GM19240 (cell line): ENCODE data around the gene C12orf56.
"Not testable (repeated sequence)": the region's sequence is repeated elsewhere in the genome, so short reads cannot be mapped to it uniquely, and the experiment has no call there.

Experiments used
- DNase-seq: peaks from one replicate; pipeline ENCODE4 v3.0.0; 2011; ENCODE audit warnings: low spot score; ENCODE audit not compliant: insufficient read length

Gene C12orf56

DNA sequence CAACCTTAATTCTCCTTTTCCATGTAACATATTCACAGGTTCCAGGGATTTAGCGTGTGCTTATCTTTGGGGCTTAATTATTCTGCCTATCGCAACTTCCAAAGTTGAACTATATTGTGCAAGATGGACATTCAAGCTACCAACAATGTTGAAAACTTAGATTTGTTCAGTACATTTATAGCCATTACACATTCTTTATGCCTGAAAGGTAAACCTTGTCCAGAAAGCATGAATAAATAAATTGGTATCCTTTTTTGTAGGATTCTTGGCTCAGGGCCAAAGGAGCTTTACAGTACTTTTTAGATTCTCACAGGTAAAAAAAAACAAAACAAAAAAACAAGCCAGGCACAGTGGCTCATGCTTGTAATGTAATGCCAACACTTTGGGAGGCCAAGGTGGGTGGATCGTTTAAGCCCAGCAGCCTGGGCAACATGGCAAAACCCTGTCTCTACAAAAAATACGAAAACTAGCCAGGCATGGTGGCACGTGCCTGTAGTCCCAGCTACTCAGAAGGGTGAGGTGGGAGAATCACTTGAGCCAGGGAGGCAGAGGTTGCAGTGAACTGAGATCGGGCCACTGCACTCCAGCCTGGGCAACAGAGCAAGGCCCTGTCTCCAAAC lies 3.3 kb downstream of the C12orf56 start:
- no peak for DNase-seq

DNA sequence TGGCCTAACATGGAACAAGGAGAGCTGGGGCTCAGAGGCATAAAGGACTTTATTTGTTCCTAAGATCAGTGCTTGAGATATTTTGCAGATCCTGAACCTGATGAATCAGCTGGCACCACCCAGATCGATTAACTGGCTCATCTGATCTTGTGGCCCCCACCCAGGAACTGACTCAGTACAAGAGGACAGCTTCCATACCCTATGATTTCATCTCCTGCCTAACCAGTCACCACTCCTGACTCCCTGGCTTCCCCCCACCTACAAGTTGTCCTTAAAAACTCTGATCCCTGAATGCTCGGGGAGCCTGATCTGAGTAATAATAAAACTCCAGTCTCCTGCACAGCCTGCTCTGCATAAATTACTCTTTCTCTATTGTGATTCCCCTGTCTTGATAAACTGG lies 5.1 kb downstream of the C12orf56 start:
- no peak for DNase-seq

DNA sequence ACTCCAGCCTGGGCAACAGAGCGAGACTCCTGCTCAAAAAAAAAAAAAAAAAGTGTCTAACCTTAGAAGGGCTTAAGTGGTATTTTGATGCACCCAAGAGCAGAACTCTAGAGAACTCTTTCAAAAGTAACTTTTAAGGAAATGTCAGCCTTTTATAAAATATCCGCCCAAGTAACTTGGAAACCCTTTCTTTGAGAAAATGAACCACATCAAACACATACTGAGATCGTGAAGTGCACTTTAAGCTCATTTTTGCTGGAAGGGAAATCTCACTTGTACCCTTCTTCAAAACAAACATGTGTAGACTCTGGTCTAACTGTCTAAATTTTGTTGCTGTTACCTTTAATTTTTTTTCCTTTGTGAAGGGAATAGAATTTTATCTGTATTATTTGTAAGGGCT lies 5.5 kb downstream of the C12orf56 start:
- DNase-seq = no peak

DNA sequence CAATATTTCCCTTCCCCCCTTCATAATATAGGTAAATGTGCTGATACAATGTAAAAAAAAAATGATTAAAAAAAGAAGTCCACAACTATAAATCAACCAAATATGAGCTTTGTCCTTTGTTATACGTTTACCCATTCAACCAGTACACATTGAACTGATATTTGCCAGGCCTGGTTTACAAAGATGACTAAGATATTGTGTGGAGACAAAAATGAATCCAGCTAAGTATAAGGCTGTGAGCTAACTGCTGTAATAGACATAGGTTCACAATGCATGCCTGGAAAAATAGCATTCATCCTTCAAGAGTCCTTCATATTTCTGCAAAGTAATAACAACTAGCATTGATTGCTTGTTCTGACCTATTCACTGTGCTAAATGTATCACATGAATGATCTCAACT lies 6.9 kb downstream of the C12orf56 start:
- no peak for DNase-seq

DNA sequence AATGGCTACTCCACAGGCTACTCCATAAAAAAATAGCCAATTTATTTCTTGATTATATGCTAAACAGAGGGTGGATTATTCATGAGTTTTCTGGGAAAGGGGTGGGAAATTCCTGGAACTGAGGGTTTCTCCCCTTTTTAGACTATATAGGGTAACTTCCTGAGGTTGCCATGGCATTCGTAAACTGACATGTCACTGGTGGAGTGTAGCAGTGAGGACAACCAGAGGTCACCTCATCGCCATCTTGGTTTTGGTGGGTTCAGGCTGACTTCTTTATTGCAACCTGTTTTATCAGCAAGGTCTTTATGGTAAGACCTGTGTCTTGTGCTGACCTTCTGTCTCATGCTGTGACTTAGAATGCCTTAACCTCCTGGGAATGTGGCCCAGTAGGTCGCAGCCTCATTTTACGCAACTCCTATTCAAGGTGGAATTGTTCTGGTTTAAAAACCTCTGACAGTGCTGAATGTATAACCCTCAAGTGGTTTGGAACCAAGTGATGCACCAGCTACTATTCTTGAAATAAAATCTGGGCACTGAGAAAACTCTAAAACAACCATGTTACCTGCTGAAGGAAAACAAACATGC lies 27.7 kb downstream of the C12orf56 start:
- no peak for DNase-seq

DNA sequence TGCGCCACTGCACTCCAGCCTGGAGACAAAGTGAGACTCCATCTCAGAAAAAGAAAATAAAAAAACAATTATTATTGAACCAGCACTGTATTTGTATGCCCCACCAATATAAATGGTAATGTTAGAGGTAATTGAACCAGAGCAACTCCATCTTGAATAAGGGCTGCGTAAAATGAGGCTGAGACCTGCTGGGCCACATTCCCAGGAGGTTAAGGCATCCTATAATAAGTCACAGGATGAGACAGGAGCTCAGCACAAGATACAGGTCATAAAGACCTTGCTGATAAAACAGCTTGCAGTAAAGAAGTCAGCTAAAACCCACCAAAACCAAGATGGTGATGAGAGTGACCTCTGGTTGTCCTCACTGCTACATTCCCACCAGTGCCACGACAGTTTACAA lies 29.4 kb downstream of the C12orf56 start:
- DNase-seq = not testable (repeated sequence)

DNA sequence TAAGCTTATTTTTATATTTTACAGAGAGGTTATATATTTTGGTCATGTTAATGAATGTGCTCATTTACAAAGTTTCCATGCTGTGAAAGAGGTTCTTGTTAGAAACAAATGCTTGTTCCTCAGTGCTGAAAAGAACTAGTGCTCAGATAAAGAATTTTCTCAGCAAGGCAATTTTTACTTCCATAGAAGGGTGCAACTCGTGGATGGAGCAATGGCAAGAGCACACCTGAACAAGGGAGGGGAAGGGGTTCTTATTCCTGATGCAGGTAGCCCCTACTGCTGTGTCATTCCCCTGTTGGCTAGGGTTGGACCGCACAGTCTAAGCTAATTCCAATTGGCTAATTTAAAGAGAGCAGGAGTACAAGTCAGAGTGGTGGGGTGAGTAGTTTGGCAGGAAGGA lies 34.3 kb downstream of the C12orf56 start:
- not testable (repeated sequence) for DNase-seq

DNA sequence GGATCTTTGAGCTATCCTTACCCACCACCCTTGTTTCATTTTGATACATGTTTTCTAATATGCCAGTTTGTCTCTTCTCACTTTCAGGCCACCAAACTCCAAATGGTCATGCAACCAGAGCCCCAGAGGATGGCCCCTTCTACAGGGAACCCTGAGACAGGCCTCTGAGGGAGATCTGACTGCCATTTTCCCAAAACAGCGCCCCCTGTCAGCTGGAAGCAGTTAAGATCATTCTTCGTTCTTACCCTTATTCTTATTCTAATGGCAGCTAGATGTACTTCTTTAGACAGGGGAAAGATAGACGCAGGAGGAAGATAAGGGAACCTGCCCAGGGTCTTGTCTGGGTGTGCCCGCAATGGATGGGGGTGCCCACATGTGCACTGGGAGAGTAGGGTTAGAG lies 38.4 kb downstream of the C12orf56 start:
- no peak for DNase-seq

DNA sequence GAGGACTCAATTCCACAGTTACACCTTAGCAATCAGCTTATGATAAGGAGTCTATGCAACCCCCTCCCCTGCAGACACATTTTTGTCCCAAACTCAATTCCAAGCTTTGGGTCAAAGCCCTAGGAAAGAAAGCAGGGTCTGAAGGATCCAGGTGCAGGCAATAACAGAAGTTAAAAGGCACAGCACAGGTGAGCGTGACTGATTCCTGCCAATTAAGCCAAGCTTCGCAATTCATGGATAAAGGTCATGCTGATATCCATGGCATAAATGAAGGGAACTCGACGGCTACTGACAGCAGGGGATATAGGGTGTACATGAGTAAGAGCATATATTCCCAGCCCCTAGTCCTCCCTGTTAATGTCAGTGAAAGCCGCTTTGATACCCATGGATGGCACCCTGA lies 39.3 kb downstream of the C12orf56 start:
- no peak for DNase-seq

DNA sequence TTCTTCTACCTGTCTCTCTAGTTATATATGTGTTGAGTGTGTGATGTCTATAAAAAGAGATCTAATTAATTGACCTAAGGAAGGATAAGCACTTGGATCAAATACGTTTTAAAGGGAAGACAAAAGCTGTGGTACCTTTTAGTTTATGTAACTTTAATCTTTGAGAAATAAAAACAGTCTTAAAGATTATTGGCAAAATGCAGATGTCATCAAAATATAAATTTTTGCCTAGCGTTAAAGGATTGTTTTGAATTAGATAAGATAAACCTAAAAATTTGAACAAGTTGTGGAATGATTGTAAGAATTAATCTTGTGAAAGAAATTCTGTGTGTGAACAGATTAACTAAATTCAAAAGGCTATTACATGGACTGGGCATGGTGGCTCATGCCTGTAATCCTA lies 42.9 kb downstream of the C12orf56 start:
- no peak for DNase-seq

DNA sequence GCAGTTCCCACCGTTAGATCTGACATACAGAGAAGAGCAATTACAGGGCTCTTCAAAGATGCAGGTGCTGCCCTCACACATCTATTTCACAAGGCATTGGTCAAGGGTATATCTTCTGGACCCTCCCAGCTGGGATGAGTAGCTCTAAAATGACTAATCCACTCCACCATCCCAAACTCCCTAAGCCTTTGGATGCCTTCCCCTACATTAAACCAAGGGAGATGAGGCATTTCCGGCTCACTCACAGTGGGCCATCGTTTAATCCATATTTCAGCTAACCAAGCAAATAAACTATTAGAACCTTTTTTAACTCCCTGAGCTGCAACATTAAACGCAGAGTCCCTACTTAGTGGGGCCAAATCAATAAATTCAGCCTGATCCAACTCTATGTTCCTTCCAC lies 45.9 kb downstream of the C12orf56 start:
- not testable (repeated sequence) for DNase-seq

DNA sequence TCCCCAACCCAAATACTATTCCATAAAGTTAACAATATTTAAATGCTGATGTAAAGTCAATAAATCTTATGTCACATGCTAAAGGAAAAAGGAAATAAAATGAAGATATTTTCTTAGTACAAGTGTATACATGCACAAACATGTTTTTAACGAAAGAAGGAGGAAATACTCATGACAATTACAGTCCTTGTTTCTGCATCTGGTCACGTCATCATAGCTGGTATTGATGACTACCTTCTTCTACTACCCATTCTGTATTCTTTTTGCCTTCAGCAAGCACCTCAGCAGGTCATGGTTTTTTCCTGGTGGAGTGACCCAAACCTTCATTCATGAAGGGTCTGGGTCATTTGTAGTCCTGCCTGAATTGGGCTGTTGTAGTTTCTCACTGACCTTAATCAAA lies 50.0 kb downstream of the C12orf56 start:
- DNase-seq = not testable (repeated sequence)

DNA sequence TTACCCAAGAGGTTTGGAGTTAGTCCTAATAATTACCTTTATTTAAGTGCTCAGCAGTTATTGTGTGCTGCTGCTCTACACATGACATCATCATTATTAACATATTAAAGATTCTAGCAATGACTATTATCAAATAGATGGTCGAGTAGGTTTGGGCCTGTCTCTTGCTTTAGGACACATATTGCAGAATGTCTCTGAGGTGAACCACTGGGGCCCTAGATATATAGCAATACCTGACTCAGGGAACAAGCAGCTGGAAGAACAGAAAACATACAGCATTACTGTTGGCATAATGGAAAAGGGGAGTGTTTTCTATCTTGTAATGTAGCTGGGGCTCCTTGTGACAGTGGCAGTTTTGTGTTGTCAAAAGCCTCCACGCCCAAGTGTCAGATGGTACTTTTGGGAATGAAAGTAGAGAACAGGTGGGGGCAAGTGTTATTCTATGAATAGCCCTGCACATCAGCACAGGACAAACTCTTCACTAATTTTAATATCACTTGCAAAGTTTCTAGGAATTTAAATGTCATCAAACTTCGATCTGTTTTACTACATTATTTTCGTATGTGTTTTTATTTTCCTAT lies 54.6 kb downstream of the C12orf56 start:
- DNase-seq = no peak

DNA sequence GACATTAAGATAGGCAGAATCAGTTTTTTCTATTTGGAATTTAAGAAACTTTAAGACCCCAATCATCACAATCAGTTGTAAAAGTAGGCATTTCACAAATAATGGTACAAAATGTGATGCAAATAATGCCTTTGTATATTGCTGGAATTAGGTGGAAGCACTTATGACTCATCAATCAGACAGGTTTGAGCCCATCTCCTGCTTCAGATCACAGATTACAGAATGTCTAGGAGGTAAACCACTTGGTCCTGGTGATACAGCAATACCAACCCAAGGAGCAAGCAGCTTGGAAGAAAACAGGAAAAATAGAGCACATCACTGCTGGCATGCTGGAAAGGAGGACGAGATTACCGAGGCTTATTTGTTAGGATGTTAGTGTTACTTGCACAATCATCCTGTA lies 57.6 kb downstream of the C12orf56 start:
- no peak for DNase-seq

DNA sequence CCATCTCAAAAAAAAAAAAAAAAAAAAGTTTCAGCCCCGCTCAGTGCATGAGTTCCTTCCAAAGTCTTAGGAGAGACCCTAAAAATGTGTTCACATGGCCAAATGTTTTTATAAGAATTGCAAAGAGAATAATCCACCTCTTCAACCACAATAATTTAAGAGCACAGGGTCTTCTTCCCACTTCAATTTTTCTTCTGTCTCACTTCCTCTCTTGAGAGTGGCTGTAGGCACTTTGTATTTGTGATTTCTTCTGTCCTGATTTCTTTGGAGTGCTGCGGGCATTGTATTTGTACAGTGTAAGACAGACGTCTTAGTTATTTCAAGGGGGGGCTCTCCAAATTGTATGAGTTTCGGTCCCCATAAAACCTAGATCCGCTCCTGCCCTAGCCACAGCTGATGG lies 58.3 kb downstream of the C12orf56 start:
- DNase-seq = no peak

DNA sequence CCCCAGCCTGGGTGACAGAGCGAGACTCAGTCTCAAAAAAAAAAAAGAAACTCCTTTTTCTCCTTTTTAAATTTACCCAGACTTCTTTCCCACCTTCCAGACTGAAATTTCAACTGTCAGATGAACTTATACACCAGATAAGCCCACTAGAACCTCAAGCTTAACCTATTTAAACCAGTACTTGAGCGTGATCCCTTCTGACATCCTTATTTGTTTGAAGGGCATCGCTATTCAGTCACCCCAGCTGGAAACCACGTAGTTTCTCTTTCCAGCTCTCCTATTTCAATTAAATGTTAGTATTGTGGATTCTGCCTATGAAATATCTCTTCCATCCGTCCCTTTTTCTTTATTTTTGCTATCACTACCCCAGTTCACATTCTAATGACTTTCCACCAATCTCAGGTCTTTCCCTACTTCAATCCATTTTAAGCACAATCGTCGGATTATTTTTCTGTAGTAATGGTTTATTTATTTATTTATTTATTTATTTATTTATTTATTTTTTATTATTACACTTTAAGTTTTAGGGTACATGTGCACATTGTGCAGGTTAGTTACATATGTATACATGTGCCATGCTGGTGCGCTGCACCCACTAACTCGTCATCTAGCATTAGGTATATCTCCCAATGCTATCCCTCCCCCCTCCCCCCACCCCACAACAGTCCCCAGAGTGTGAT lies 61.4 kb downstream of the C12orf56 start:
- DNase-seq = not testable (repeated sequence)

DNA sequence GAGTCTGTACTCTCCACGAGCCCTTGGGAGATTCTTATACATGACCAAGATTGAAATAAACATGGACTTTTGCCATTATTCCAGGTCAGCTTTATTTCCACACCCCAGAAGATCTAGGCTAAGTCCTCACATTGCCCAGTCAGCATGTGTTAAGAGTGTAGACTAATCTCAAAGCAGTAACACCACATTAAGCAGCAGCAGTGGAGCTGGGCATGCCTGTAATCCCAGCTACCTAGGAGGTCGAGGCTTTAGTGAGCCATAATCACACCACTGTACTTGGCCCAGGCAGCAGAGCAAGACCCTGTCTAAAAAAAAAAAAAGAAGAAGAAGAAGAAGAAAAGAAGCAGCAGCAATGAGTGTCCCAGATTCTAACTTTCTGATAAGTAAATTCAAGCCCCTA lies 65.5 kb downstream of the C12orf56 start:
- no peak for DNase-seq

DNA sequence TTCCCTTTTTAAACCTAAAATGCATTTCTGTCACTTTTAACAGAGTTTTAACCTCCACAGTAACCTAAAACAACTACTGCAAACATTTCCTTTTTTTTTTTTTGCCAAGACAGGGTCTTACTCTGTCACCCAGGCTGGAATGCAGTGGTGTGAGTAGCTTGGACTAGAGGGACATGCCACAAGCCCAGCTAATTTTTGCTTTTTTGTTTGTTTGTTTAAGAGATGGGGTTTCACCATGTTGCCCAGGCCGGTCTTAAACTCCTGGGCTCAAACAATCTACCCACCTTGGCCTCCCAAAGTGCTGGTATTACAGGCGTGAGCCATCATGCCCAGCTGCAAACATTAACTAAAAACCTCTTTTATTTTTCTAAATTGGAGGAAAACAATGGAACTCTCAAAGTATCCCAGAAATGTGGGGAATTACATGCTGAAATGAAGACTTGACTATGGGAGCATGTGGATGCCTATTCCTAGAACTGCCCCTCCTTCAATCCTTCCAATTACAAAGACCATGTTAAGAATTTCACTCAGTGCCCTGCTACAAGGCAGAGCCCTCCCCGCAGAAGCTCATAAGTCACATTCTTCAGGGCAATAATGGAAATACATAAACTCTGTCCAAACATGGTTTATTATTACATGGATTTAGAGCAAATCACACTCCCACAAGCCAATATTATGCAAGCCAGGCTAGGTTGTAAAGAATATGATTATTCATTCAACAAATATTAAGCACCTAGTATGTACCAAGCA lies 66.9 kb downstream of the C12orf56 start:
- no peak for DNase-seq

DNA sequence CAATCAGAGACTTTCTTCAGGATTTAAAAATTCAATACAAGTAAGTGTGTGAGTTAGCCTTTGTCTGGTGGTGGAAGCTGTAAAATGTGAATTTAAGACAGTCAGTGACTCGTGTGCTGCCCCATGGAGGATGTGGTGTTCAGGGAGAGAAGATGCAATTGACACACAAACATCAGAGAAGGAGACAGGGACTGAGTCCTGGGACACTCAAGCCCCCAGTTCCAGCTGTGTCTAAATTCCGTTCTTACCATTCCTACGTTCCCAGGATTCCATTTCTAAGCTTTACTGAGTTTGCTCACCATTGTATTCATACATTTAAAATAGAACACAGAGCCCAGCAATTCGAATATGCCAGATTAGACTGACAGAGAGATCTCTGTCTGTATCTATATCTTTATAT lies 67.6 kb downstream of the C12orf56 start:
- DNase-seq = no peak

DNA sequence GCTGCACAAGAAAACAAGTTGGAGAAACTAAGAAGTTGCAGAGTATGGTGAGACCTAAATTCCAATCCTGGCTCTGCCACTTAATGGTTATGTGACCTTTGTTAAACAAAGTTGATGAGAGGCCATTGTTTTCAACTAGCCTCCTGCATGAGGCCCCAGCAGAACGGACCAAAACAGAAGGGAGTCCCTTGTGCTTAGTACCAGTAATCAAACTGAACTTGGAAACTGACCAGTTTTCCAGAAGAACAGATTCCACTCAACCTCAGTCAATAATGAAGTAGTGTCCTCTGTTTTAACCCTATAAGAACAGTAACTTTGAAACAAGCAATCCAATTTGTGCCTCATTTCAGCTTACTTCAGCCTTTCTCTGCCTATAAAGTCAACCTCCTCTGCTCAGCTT lies 69.9 kb downstream of the C12orf56 start:
- no peak for DNase-seq

DNA sequence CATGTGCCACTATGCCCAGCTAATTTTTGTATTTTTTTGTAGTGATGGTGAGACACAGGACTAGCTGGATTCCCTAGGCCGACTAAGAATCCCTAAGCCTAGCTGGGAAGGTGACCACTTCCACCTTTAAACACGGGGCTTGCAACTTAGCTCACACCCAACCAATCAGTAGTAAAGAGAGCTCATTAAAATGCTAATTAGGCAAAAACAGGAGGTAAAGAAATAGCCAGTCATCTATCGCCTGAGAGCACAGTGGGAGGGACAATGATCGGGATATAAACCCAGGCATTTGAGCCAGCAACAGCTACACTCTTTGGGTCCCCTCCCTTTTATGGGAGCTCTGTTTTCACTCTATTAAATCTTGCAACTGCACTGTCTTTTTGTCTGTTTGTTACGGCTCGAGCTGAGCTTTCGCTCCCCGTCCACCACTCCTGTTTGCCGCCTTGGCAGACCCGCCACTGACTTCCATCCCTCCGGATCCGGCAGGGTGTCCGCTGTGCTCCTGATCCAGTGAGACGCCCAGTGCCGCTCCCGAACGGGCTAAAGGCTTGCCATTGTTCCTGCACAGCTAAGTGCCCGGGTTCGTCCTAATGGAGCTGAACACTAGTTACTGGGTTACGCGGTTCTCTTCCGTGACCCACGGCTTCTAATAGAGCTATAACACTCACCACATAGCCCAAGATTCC lies 70.9 kb downstream of the C12orf56 start:
- not testable (repeated sequence) for DNase-seq
